ENCODE data around the gene C16orf46.
A peak's percentile ranks its signal among the peaks of the same experiment; 100 is the strongest.

The C16orf46 gene

GRCh38 chr16:81073560-81074330 is 3.3 kb downstream of the C16orf46 start:
- no peak for DNase-seq

- DNase-seq: no peak
Measured at GRCh38 chr16:81071805-81072204, 5.2 kb downstream of the C16orf46 start.

GRCh38 chr16:81070979-81071378 is 6.1 kb downstream of the C16orf46 start:
- DNase-seq: no peak

- DNase-seq: no peak
Measured at GRCh38 chr16:81069063-81069462, 8.0 kb downstream of the C16orf46 start.

- no peak for DNase-seq
Measured at GRCh38 chr16:81067166-81067565, 9.9 kb downstream of the C16orf46 start.

GRCh38 chr16:81066681-81067080 is 10.4 kb downstream of the C16orf46 start:
- DNase-seq: no peak

- no peak for DNase-seq
Measured at GRCh38 chr16:81061871-81062608, 15.0 kb downstream of the C16orf46 start.

- DNase-seq: no peak
Measured at GRCh38 chr16:81061307-81061640, 15.8 kb downstream of the C16orf46 start.

GRCh38 chr16:81060576-81061306 is 16.3 kb downstream of the C16orf46 start:
- no peak for DNase-seq

- DNase-seq: no peak
Measured at GRCh38 chr16:81053761-81054160, 23.3 kb downstream of the C16orf46 start.

- DNase-seq: no peak
Measured at GRCh38 chr16:81042821-81043220, 34.2 kb downstream of the C16orf46 start.

- DNase-seq: no peak
Measured at GRCh38 chr16:81041696-81042095, 35.3 kb downstream of the C16orf46 start.

- DNase-seq: no peak
Measured at GRCh38 chr16:81040842-81041241, 36.2 kb downstream of the C16orf46 start.

- no peak for DNase-seq
Measured at GRCh38 chr16:81040131-81040530, 36.9 kb downstream of the C16orf46 start.

GRCh38 chr16:81036751-81037350 is 40.2 kb downstream of the C16orf46 start:
- no peak for DNase-seq

GRCh38 chr16:81035975-81036750 is 40.9 kb downstream of the C16orf46 start:
- peak in 1 of 2 donors; percentile 9 for DNase-seq

- DNase-seq: peak; percentile 65 to 75
Measured at GRCh38 chr16:81035398-81035974, 41.6 kb downstream of the C16orf46 start, which contains the start of gene ATMIN. Gene ATMIN, plus strand, starts transcription at chr16:81035842. Its CDS starts 29 bp downstream, at chr16:81035871.

GRCh38 chr16:81029930-81030604 is 47.0 kb downstream of the C16orf46 start:
- no peak for DNase-seq

- DNase-seq: no peak
Measured at GRCh38 chr16:81026429-81026828, 50.6 kb downstream of the C16orf46 start.

- peak; percentile 74 to 81 for DNase-seq
Measured at GRCh38 chr16:81018496-81018895, 58.5 kb downstream of the C16orf46 start.

- DNase-seq: no peak
Measured at GRCh38 chr16:81014672-81015071, 62.4 kb downstream of the C16orf46 start.
